Peyer's patch (tissue), 4 donors: ENCODE data around the gene DEPDC4.

Source experiments
- CTCF ChIP-seq, 6 experiments: fragments of 450-650 bp in 4 of 6; fragments of 200-600 bp in 2 of 6; sonication (generic) in 1 of 6; IDR thresholded peaks; one replicate each; pipeline ENCODE4 v1.5.1; 2017 to 2019; ENCODE audit warnings: antibody characterized with exemption in 6 of 6, mild to moderate bottlenecking in 3 of 6, moderate library complexity in 1 of 6
- POLR2A ChIP-seq, 2 donors: fragments of 450-650 bp; IDR thresholded peaks; one replicate each; pipeline ENCODE4 v1.5.1; 2017; ENCODE audit warnings: antibody characterized with exemption in 2 of 2, mild to moderate bottlenecking in 2 of 2, moderate library complexity in 2 of 2

GRCh38 chr12:100238801-100239200 is 28.1 kb downstream of the DEPDC4 start:
- TF ChIP-seq CTCF (IDR thresholded peaks at IDR 0.05) (no peak), POLR2A (IDR thresholded peaks at IDR 0.05) (no peak)
